GM18519 (cell line): Measurements from ENCODE around the gene KCNIP3.
"Not testable (repeated sequence)": the region's sequence is repeated elsewhere in the genome, so short reads cannot be mapped to it uniquely, and the experiment has no call there.

ENCODE experiments used
- ATAC-seq: cut with Tn5 transposase; IDR thresholded peaks from one replicate; pipeline ENCODE4 v1.9.1; 2021; ENCODE audit warnings: mild to moderate bottlenecking, moderate library complexity; ENCODE audit not compliant: unreplicated experiment, low FRiP score

Gene KCNIP3

DNA sequence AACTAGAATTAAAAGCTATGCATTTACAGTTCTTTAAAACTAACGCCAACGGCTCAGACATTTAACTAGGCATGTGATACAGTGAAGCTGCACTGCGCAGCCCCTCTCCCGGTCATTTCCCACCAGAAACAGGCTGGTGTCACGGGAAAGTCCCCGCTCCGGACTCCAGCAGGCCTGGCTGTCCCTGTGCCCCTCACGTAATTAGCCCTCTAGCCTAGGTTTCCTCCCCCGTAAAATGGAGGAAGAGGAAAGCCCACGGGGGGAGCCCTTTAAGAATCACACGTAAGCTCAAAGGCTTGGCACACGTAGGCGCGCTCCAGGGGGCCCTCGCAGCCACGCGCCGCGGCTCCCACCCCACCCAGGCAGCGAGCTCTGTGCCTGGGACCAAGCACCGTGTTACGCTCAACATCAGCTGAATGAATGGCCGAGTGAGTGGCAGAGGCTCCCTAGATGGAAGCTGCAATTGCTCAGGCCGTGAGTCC lies 48.0 kb downstream of the KCNIP3 start:
- ATAC-seq = no peak

DNA sequence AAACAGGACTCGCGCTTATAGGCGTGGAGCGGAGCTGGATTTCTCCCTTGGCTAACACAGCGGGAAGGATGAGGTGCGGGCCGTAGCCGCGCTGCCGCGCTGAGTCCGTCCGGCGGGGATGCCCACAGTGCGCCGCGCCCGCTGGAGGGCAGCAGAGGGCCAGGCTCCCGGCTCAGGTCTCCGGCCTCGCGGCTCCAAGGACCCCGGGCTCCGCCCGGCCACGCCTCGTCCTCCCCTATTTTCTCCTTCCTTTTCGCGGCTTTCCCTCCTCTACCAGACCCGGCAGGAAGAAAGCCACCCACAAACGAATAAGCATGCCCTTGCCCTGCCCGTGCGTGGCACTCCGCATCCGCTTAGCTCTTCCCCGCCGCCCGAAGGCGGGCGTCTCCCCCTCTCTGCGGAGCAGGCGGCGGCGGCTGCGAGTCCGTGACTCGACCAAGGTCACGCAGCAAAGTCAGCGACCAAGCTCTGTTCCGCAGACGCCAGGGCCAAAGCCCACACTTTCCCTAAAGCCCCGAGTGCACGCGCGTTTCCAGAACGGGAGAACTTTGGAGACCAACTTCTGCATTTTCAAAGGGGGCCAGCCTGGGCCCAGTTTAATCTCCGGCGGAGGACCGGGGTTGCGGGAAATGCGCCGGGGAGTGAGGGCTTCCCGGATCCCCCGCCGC lies 48.5 kb downstream of the KCNIP3 start:
- ATAC-seq = no peak

DNA sequence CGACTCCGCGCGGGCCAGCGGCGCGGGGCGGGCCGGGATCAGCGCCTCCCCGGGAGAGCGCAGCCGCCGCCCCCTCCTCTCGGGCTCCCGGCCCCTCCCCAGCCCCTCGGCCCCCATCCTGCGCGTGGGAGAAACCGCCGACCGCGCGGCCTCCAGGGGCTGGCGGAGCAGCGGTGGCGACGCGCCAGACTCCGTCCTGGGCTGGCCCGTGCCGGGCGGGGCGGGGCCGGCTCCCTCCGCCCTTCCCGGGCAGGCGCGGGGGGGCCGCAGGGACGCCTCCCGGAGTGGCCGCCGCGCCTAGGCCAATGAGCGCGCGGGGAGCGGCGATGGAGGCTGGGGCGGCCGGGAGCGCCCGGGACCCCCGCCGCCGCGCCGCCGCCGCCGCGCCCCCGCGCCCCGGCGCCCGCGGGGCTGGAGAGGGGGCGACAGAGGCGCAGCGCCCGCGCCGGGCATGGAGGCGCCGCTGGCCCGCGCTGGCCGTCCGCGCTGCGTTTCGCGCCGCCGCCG lies 49.1 kb downstream of the KCNIP3 start:
- no peak for ATAC-seq

DNA sequence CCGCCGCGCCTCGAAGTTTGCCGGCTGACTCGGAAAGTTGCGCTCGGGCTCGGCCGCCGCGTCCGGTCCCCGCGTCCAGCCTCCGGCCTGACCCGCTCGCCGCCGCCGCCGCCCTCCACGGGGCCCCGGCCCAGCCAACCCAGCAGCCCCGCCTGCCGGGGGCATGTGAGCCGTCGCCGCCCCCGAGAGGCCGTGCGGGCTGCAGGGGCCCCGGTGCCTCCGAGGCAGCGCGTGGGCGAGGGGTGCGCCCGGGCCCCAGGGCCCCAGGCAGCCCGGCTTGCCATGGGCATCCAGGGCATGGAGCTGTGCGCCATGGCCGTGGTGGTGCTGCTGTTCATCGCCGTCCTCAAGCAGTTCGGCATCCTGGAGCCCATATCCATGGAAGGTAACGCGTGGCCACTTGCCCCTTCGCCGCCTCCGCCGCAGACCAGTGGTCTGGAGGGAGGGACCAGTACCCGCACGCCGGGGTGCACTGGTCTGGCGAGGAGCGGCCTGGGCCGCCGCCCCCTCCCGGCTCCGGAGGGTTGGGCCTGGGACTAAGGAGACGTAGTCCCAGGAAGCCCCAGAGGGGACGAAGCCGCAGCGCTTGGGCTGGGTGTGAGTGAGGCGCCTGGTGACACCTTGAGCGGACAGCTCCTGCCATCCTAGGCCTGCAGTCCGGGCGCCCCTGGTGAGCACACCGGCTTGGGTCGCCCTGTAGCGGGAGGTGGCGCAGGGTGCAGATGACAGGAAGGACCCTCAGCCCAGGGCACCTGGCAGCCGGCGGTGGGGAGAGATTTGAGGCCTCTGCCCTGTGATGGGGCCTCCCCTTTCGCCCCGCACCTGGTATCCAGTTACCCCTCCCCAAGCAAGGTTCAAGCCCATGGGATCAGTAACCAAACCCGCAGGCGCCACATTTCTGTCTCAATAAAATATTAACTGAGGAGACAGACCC lies 49.9 kb downstream of the KCNIP3 start:
- no peak for ATAC-seq

DNA sequence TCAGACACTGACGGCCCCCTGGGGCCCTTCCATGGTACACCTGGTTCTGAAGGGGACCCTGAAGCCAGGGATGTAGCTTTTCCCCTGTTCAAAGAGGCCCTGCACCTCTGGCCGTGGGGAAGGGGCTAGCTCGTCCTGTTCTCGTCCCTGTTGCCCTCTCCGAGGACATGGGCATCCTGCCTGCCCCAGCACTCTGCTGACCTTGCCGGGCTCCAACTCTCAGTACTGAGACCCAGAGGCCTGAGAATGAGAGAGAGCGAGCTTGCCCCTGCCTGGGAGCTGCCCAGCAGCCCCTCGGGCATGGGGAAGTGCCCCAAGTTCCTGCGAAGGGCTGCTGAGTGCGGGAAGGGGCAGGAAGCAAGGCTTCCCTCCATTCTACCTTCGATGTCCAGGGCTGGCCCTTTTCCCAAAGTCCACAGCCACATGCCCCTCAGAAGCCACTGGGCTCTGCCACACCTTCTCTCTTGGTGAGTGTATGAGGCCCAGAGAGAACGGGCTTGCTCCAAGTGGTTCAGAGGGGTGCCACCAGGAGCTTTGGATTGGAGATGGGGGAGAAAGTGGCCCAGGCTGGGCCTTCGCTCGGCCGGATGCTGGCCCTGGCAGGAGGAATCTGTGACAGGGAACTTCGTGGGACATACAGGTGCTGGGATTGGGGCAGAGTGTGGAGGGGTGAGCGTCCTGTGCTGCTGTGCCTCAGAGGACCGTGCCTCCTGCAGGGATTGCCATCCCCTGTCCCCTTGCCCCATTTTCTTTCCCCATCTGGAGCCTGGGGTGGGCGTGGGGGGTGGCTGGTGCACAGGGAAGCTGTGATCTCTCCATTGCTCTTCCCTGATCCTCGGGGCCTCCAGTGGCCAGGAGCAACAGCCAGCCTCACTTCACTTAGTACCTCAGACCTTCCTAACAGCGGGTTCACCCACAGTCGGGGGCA lies 50.8 kb downstream of the KCNIP3 start:
- no peak for ATAC-seq

DNA sequence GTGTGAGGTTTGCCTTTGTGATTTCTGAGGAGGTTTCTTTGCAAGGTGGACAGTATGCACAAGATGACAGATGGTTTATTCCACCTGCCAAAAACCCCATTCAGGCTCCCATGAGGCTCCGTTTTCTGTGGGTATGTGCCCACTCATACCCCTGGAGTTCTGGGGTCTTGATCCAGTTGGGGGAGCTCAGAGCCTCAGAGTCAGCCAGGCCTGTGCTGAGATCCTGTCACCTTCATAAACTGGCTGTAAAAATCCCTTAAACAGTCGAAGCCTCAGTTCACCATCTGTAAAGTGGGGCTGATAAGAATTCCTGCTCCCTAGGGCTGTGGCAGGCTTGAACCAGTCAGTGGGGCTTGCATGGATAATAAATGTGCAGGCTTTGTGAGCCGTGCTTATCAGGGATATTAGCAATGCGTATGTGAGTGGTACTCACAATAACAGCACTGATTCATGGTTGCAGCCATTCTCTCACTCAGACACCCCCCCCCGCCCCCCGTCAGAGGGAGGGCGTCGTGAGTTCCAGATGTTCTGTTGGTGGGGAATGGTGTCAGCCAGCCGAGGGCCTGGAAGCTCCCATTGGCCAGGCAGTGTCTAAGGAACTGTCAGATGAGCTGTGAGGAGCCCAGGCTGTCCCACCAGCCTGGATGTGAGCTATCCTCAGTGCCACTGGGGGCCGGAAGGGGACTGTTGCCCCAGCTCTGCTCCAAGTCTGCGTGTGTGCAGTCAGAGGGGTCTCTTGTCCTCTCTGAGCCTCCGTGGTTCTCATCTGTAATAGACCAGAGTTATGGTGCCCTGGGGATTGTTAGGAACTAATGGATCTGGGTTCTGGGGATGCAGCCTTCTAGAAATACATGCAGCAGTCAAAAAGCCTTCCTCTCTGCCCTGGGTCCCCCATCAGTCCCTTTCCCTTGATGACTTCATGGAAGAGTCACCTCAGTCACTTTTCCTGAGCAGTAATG lies 51.7 kb downstream of the KCNIP3 start:
- ATAC-seq = no peak

DNA sequence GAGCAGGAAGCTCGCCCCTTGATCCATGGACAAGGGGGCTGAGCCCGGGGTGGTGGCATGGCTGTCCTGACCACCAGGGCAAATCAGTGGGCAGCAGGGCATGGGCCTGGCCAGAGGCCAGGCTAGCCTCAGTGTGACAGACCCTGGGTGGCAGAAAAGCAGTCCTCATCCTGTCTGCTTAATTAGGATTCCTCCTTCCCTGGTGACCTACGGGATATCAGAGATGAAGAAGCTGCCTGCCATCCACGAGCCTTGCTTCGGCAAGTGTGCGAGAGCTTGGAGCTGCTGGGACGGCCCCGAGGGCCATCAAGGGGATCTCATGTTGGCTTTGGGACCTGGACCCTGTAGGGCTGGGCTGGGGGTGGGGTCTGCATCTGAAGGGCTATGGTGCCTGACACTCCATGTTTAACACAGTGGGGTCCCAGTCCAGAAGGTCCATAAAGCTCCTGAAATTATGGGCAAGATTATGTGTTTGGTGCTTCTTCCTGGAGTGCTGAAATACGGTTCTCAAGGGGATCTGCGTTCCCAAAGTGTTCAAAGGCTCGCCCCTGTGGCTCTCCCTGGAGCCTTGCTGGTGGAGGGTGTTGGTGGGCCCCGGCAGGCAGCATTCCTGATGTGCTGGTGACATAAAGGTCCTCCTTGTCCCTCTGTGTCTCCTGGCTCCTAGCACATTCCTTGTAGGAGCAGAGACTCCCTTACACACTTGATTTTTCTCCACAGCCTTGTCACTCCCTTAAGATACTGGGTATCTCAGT lies 52.6 kb downstream of the KCNIP3 start:
- ATAC-seq = no peak

DNA sequence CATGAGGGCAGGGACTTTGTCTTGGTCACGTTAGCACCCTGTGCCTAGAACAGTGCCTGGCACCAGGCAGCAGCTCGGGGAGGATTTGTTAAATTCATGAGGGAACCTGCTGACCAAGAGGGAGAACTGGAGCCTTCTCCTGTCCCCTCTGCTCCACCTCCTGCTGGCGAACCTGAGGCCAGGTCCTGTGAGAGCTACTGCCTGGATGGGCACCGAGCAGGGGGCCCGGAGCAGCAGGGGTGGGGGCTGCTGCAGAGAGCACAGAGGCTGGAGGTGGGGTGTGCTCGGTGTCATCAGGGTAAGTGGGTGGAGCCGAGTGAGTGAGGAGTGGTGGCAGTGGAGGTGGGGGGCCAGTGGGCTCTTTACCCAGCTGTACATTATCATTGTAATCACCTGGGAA lies 53.2 kb downstream of the KCNIP3 start:
- no peak for ATAC-seq

DNA sequence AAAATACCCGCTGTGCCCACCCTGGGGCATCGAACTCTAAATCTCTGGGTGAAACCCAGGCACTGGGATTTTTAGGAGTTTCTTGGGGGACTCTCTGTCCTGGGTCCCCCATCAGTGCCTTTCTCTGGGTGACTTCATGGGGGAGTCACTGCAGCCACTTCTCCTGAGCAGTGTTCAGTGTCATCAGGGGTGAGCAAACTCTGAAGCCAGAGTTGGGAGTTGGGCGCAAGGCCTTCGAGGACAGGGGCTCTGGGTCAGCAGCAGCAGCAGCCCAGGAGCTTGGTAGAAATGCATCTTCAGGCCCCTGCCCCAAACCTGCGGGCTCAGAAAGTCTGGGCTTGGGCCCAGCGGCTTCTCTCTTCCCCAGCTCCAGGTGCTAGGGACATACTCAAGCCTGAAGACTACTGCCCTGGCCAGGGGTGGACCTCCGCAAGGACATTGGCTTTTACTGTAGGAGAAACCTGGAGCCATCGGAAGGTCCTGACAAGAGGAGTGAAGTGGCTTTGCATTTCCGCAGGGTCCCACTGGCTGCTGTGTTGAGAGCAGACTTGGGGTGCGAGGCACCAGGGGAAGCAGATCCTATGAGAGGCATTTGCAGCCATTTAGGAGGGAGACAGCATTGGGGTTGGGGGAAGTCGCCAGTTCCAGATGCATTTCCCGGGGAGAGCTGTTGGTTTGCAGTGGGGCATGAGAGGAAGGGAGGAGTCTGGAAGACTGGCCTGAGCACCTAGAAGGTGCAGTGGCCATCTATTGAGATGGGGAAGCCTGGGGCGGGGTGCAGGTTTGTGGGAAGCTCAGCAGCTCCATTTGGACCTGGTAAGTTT lies 53.8 kb downstream of the KCNIP3 start:
- ATAC-seq = no peak

DNA sequence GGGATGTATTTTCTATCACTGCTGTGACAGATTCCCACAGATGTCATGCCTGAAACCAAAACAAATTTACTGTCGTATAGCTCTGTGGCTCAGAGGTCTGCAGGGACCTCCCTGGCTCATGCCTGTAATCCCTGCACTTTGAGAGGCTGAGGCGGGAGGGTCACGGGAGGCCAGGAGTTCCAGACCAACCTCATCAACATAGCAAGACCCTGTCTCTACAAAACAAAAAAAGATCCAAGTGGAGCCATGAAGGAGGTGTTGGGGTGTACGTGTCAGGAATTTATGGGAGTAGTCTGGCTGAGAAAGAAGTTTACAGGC lies 54.4 kb downstream of the KCNIP3 start:
- no peak for ATAC-seq

DNA sequence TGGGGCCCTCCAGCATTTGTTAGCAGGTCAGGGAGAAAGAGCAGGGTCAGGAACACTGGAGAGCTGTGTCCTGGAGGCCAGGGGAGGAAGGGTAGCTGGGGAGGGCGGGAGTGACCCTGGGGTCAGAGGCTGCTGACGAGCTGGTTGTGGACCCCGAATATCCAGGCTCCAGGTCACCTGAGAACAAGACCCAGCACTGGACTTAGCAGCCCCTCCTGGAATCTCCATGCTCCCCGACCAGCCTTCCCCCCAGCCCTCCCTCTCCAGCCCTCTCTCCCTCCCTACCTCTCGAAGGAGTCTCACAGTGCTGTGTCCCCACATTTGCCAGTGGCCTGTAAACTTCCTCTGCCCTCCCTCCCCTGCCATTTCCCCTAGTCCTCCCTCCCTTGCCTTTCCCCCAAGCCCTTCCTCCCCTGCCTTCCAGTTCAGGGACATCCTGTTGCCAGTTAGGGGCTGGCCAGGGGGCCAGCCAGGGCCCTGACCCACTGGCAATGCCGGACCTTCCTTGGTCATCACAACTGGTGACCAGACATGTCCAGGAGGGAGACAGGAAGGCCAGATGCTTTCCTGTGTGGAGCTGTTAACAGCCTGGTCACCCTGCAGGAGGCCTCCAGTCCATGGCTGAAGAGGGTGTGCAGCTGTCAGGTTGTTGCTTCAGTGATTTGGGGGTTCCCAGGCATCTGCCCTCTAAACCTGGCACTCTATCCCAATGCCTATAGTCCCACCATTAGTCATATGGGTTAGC lies 55.3 kb downstream of the KCNIP3 start:
- no peak for ATAC-seq

DNA sequence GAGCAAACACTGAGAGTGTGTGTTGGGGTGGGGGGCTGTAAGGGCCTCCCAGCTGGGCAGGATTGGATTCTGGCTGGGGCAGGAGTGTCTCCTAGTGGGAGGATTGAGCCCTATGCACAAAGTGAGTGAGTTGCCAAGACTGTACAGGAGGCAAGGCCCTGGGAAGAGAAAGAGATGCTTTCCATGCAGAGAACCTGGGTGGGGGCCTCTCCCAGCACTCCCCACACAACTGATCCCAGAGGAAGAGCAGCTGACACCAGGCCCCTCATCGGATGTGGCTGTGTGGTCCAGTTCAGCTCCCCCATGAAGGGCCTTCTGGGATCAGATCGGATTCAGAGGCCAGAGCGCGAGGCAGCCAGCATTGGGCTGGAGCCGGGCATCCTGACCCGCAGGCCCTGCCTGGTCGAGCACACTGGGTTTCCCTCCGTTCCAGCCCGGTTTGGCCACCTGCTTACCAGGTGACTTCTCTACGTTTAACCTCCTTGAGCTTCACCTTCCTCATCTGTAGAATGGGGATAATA lies 56.0 kb downstream of the KCNIP3 start:
- no peak for ATAC-seq

DNA sequence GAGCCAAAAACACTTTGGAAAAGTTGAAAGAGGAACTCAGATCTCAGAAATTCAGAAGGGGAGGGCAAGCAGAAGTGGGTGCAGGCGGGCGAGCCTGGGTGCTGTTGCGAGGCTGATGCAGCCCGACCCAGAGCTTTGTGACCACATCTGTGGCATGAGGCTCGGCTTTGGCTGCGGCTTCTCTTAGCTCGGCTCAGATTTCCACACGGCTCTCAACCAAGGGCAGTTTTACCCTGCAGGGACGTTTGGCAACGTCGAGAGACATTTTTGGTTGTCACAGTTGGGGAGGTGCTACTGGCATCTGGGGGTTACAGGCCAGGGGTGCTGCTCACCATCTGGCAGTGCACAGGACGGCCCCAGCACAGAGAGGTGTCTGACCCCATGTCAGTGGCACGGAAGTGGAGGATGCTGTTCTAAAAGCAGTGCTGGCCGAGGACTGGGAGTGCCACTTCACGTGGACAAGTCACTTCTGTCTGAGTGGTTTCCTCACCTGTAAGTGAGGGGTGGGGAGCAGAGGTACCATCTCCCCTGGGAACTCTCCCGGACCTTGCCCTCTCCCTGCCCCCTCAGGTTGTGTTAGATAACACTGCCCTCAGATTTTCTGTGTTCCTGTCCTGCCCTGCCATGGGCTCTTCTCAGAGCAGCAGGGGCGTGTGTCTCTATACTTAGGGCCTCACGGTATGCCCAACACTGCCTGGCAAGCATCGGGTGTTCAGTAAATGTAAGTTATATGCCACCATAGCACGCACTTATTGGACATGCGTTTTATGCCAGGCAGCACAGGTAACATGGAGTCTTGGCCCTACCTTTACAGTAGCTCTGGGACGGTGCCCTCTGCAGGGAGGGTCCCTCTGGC lies 56.7 kb downstream of the KCNIP3 start:
- ATAC-seq = no peak

DNA sequence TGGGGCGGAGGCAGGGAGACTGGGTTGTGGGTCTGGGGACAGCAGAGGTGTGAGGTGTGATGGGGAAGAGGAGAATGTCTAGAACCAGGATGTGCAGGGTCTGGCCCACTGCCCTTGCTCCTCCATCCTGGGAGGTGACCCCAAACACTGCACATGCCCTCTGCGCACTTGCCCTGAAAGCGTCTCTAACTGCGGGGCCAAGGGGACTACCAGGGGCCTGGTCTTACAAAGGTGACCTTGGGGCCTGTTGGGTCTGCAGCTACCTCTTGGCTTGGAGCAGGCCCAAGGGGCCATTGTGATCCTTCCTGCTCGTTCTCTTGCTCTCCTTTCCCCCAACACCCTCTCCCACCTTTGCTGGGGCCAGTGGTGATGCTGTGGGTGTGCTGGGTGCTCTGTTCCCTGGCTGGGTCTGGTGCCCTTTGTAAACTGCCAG lies 57.3 kb downstream of the KCNIP3 start:
- ATAC-seq = no peak

DNA sequence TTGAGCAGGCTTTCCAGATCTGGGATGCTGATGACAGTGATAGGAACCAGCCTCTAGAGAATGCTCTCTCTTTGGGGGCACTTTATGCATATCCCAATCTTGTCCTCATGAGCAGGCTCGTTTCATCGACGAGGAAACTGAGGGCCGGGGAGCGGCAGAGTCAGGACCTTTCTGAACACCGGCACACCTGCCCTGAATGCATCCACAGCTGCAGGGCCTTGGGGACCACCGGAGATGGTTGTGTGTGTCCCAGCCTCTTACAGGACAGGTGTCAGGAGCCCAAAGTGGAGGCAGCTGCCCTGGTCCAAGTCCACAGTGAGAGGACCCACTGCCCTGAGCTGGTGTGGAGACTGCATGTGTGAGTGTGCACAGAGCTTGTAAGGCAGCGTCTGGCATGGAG lies 57.8 kb downstream of the KCNIP3 start:
- no peak for ATAC-seq

DNA sequence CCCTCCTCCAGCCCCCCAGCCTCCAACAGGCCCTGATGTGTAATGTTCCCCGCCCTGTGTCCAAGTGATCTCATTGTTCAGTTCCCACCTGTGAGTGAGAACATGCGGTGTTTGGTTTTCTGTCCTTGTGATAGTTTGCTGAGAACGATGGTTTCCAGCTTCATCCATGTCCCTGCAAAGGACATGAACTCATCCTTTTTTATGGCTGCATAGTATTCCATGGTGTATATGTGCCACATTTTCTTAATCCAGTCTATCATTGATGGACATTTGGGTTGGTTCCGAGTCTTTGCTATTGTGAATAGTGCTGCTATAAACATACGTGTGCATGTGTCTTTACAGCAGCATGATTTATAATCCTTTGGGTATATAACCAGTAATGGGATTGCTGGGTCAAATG lies 58.3 kb downstream of the KCNIP3 start:
- not testable (repeated sequence) for ATAC-seq
